GM12878 (cell line): ENCODE measurements around the gene NOTCH4. TPM values are rescaled to one million over a fixed set of nuclear protein-coding genes. Genes with fewer than 3 reads are reported as not detected.
"Not testable (repeated sequence)": the region's sequence is repeated elsewhere in the genome, so short reads cannot be mapped to it uniquely, and the experiment has no call there.

Experiments
- ATAC-seq: fragments of 200-7000 bp; cut with Tn5 transposase; 3 replicates; pipeline ENCODE4 v1.9.1; 2020; ENCODE audit warnings: mild to moderate bottlenecking, moderate library complexity
- BruUV-seq: library from RNA; stranded (reverse); fragments of 400-500 nt; replicated peaks from 2 replicates; lab custom pipeline; 2021; lab: Mats Ljungman, UMichigan
- CTCF ChIA-PET: fragments of 300-600 bp; sonication (Branson Sonifier 250); formaldehyde crosslinking; extraction: SDS; loops from one replicate; lab custom pipeline; 2021; ENCODE audit warnings: inconsistent platforms; lab: Yijun Ruan, JAX
- POLR2A ChIA-PET: fragments of 350-600 bp; formaldehyde crosslinking; extraction: SDS; loops from one replicate; lab custom pipeline; 2021; ENCODE audit warnings: inconsistent platforms; lab: Charles Lee
- RAD21 ChIA-PET: fragments of 300-600 bp; sonication (Branson Sonifier 250); formaldehyde crosslinking; loops from one replicate; lab custom pipeline; 2023; ENCODE audit warnings: antibody characterized with exemption; ENCODE audit not compliant: unreplicated experiment; lab: Charles Lee
- SMC1A ChIA-PET: fragments of 300-600 bp; sonication (Branson Sonifier 250); formaldehyde crosslinking; loops from one replicate; lab custom pipeline; 2023; ENCODE audit not compliant: unreplicated experiment, uncharacterized antibody; lab: Charles Lee
- DNase-seq: peaks from one replicate; pipeline ENCODE4 v3.0.0-alpha.2; 2011; ENCODE audit warnings: low read depth, low spot score
- FAIRE-seq: peaks from 3 replicates; lab custom pipeline; 2011; peaks lifted over from hg19 to GRCh38; lab: Jason Lieb, UNC
- H2AFZ ChIP-seq: 2 replicates; pipeline ENCODE4 v1.6.0; 2011; ENCODE audit warnings: low read depth, low read length, control low read depth; ENCODE audit not compliant: control insufficient read depth
- H3K27ac ChIP-seq: 2 replicates; pipeline ENCODE4 v1.5.1; 2011; ENCODE audit warnings: control low read depth; ENCODE audit not compliant: control insufficient read depth, insufficient read depth
- H3K27me3 ChIP-seq, 2 experiments: replicated peaks in 1 of 2; 2 replicates each; pipeline versions ENCODE4 v1.6.0 to v1.6.1; 2011; ENCODE audit warnings: low read length in 1 of 2; ENCODE audit not compliant: control insufficient read depth in 2 of 2, insufficient read depth in 2 of 2
- H3K36me3 ChIP-seq, 2 experiments: 2 replicates each; pipeline ENCODE4 v1.5.1; 2011; ENCODE audit warnings: low read length in 1 of 2; ENCODE audit not compliant: control insufficient read depth in 2 of 2, insufficient read depth in 2 of 2
- H3K4me1 ChIP-seq: 2 replicates; pipeline ENCODE4 v1.6.1; 2011; ENCODE audit warnings: mild to moderate bottlenecking, low read length, moderate library complexity, mixed read lengths; ENCODE audit not compliant: control insufficient read depth, insufficient read depth
- H3K4me2 ChIP-seq: 2 replicates; pipeline ENCODE4 v1.6.0; 2011; ENCODE audit warnings: control low read depth; ENCODE audit not compliant: control insufficient read depth, insufficient read depth
- H3K4me3 ChIP-seq: fragments of 200-600 bp; sonication (generic); 2 replicates; pipeline ENCODE4 v1.5.1; 2016
- H3K79me2 ChIP-seq: 2 replicates; pipeline ENCODE4 v1.6.0; 2011; ENCODE audit warnings: low read length; ENCODE audit not compliant: control insufficient read depth, insufficient read depth
- H3K9ac ChIP-seq: 2 replicates; pipeline ENCODE4 v1.8.0; 2011; ENCODE audit warnings: low read length, control low read depth, mixed read lengths; ENCODE audit not compliant: control insufficient read depth, insufficient read depth
- H3K9me3 ChIP-seq: replicated peaks from 3 replicates; pipeline ENCODE4 v1.5.1; 2011; ENCODE audit warnings: mild to moderate bottlenecking, low read length; ENCODE audit not compliant: control insufficient read depth, insufficient read depth
- H4K20me1 ChIP-seq: 2 replicates; pipeline ENCODE4 v1.6.0; 2011; ENCODE audit not compliant: control insufficient read depth, insufficient read depth
- FOS ChIP-seq: IDR thresholded peaks from 3 replicates; pipeline ENCODE4 v1.6.1; 2011; ENCODE audit warnings: borderline replicate concordance; ENCODE audit not compliant: insufficient read length; ENCODE audit errors: extremely low read depth
- MAX ChIP-seq: IDR thresholded peaks from 2 replicates; pipeline ENCODE4 v1.6.1; 2012; ENCODE audit warnings: low read depth, low read length, improper control_type of control experiment
- POLR2A ChIP-seq: IDR thresholded peaks from 2 replicates; pipeline ENCODE4 v1.6.1; 2011; ENCODE audit warnings: low read depth, mild to moderate bottlenecking, low read length
- SUZ12 ChIP-seq: fragments of 200-600 bp; sonication (generic); IDR thresholded peaks from one replicate; pipeline ENCODE4 v1.6.1; 2018; ENCODE audit warnings: antibody characterized with exemption, mild to moderate bottlenecking; ENCODE audit not compliant: unreplicated experiment
- WGBS: methylation state at CpG from one replicate; pipeline ENCODE4 v1.1.6; 2016; ENCODE audit warnings: low lambda C conversion rate; ENCODE audit not compliant: insufficient replicate concordance, insufficient coverage; ENCODE audit errors: missing lambda C conversion rate; 5-methylcytosine and 5-hydroxymethylcytosine counted together
- in situ Hi-C: fragments of 300-500 bp; cut with MboI; formaldehyde crosslinking; loops from 9 replicates; pipeline ENCODE4 v1.14.3; 2018; ENCODE audit warnings: mixed read lengths
- intact Hi-C: fragments of 100-400 bp; cut with micrococcal nuclease; formaldehyde crosslinking; loops from one replicate; pipeline ENCODE4 v1.14.2; 2022; ENCODE audit not compliant: unreplicated experiment
- polyA plus RNA-seq, 11 experiments: library from polyadenylated mRNA; depleted of rRNA in 4 of 11; unstranded in 6 of 11; stranded (reverse) in 5 of 11; fragments of >200 nt; fragmentation: Nextera tagmentation in 4 of 11; fragmentation: Illumina TruSeq in 1 of 11; extraction: Ambion mirVana in 4 of 11; extraction: Trizol in 1 of 11; gene quantifications; 1 replicate in 1 of 11; 2 replicates in 10 of 11; pipeline versions ENCODE4 v1.2.1 to v1.2.3, GENCODE V29; 2011 to 2016; ENCODE audit warnings: inconsistent platforms in 2 of 11, missing spikeins in 2 of 11, low read depth in 1 of 11
- total RNA-seq, 4 experiments: library from RNA; depleted of rRNA in 3 of 4; stranded (reverse); fragments of >200 nt in 3 of 4; fragmentation: Illumina TruSeq in 1 of 4; extraction: Trizol in 1 of 4; gene quantifications; 2 replicates each; pipeline versions ENCODE4 v1.2.1 to v1.2.3, GENCODE V29; 2013 to 2021
- TF ChIP-seq, protein P1 (sequence below): IDR thresholded peaks from 2 replicates; pipeline ENCODE4 v1.6.1; 2012; ENCODE audit warnings: low read length, inconsistent platforms
- TF ChIP-seq, protein P2 (sequence below): fragments of 450-650 bp; IDR thresholded peaks from 2 replicates; pipeline ENCODE4 v1.6.1; 2017; ENCODE audit warnings: mild to moderate bottlenecking, low read depth, inconsistent platforms; ENCODE audit not compliant: poor library complexity, severe bottlenecking

The NOTCH4 gene
- total and polyA plus RNA-seq, 10 of the 15 experiments (the other 5 are each of a cell fraction or from before 2014, with no cell fraction given), result 0.66 to 3.3 (median 1.4) TPM

DNA sequence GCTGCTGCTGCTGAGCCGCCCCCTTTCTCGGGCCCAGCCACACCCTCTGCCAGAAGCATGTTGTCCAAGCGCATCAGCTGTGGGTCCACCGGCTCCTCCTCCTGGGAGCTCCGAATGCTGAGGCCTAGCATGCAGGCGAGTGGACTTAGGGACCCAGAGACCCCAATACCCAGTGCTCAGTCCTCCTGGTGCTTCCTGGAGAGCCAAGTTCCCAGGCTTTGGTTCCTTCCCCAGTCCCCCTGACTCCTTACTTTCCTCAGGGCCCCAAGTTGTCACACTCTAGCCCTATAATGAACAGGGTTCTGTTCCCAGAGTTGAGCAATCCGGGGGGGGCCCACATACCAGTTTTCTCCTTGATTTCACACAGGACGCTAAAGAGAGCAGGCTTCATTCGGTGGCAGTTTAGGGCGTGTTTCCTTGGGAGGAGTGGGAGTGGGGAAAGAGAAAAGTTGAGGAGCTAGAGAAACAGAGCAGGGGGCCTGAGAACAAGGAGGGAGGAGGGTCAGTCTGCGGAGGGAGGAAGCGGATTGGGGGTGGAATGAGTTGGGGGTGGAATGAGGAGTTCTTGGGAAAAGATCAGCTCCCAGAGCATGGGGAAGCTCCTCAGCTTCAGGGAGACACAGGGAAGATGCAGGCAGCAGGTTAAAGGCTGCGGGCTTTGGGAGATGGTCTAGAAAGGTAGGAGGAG, 35.3 kb downstream of the NOTCH4 start:
- CTCF ChIA-PET, result interaction anchor here (0.9 kb wide), 1 partner anchor 271 kb away, joined by 5 read pairs; no protein-coding TSS in a partner anchor
- Histone ChIP-seq H2AFZ (no peak overlapping the region), H4K20me1 (no peaks in the 10 kb centered on the region), H3K4me1 (peaks cover 26% of the 10 kb centered on the region), H3K4me2 (peak overlapping the region; percentile 93), H3K27ac (peak overlapping the region; percentile 100), H3K27me3 (no peaks in the 10 kb centered on the region), H3K4me3 (peak overlapping the region; percentile 90), H3K79me2 (peaks cover 54% of the 10 kb centered on the region), H3K9me3 (no peaks in the 10 kb centered on the region), H3K9ac (peak overlapping the region; percentile 99), H3K36me3 (peaks cover 4 to 6% of the 10 kb centered on the region in 2 experiments; a peak in 3 of 4 replicates)
- intact Hi-C loops (no loop called here), in situ Hi-C loops (no loop called here)
- RAD21 ChIA-PET, result interaction anchor here (1.6 kb wide), 1 partner anchor 10 kb away, joined by 6 read pairs; no protein-coding TSS in a partner anchor
- TF ChIP-seq POLR2A (no peak), SUZ12 (no peak), FOS (no peak), MAX (no peak)
- TF ChIP-seq, protein P1, sequence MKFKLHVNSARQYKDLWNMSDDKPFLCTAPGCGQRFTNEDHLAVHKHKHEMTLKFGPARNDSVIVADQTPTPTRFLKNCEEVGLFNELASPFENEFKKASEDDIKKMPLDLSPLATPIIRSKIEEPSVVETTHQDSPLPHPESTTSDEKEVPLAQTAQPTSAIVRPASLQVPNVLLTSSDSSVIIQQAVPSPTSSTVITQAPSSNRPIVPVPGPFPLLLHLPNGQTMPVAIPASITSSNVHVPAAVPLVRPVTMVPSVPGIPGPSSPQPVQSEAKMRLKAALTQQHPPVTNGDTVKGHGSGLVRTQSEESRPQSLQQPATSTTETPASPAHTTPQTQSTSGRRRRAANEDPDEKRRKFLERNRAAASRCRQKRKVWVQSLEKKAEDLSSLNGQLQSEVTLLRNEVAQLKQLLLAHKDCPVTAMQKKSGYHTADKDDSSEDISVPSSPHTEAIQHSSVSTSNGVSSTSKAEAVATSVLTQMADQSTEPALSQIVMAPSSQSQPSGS, result no peak
- TF ChIP-seq, protein P2, sequence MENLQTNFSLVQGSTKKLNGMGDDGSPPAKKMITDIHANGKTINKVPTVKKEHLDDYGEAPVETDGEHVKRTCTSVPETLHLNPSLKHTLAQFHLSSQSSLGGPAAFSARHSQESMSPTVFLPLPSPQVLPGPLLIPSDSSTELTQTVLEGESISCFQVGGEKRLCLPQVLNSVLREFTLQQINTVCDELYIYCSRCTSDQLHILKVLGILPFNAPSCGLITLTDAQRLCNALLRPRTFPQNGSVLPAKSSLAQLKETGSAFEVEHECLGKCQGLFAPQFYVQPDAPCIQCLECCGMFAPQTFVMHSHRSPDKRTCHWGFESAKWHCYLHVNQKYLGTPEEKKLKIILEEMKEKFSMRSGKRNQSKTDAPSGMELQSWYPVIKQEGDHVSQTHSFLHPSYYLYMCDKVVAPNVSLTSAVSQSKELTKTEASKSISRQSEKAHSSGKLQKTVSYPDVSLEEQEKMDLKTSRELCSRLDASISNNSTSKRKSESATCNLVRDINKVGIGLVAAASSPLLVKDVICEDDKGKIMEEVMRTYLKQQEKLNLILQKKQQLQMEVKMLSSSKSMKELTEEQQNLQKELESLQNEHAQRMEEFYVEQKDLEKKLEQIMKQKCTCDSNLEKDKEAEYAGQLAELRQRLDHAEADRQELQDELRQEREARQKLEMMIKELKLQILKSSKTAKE, result no peak
- WGBS, result 63% methylated on average over 10 of the region's 13 CpGs
- no peak for ATAC-seq
- BruUV-seq, result no TSS peak
- DNase-seq, result no peak
- FAIRE-seq, result no peak
- SMC1A ChIA-PET, result interaction anchor here (0.6 to 1.6 kb wide), 3 partner anchors 7 to 1136 kb away, joined by 3 to 6 read pairs (median 3); no protein-coding TSS in a partner anchor
- POLR2A ChIA-PET, result interaction anchor here (0.8 to 7.0 kb wide), 4 partner anchors 9 to 80 kb away, joined by 3 to 123 read pairs (median 37); partner anchors contain the start of genes AGPAT1, ATF6B, FKBPL and RNF5

GRCh38 chr6:32187725-32188380, 36.0 kb downstream of the NOTCH4 start:
- CTCF ChIA-PET, result interaction anchor here (0.9 to 1.2 kb wide), 2 partner anchors 8 to 272 kb away, joined by 3 to 5 read pairs; no protein-coding TSS in a partner anchor

More at GRCh38 chr6:32187725-32188380, 36.0 kb downstream of the NOTCH4 start:
- Histone ChIP-seq H3K79me2 (peaks cover 53% of the 10 kb centered on the region), H3K4me1 (peaks cover 23% of the 10 kb centered on the region), H3K4me3 (peak overlapping the region; percentile 90; the same call in 1 of the 2 replicates), H3K4me2 (peak overlapping the region; percentile 93)
- in situ Hi-C loops, BruUV-seq, H3K27me3 ChIP-seq, H2AFZ ChIP-seq, H3K36me3 ChIP-seq, H3K9ac ChIP-seq, ATAC-seq, FAIRE-seq, DNase-seq, H4K20me1 ChIP-seq, RAD21 ChIA-PET, intact Hi-C loops, H3K27ac ChIP-seq, H3K9me3 ChIP-seq: not testable (repeated sequence)
- WGBS, result 99% methylated on average over 17 of the region's 18 CpGs
- SMC1A ChIA-PET, result interaction anchor here (0.6 to 1.6 kb wide), 3 partner anchors 8 to 1136 kb away, joined by 3 to 6 read pairs (median 3); no protein-coding TSS in a partner anchor
- POLR2A ChIA-PET, result interaction anchor here (0.9 to 7.0 kb wide), 2 partner anchors 9 to 81 kb away, joined by 3 to 123 read pairs; partner anchors contain the start of genes AGPAT1 and RNF5
